DMS 273 (cell line): Measurements from ENCODE around the gene PELI2.
"Not testable (repeated sequence)": the region's sequence is repeated elsewhere in the genome, so short reads cannot be mapped to it uniquely, and the experiment has no call there.

Experiments used
- DNase-seq: peaks from one replicate; lab custom pipeline; 2025; ENCODE audit not compliant: unreplicated experiment; lab: John Stamatoyannopoulos, UW

PELI2 gene

DNA sequence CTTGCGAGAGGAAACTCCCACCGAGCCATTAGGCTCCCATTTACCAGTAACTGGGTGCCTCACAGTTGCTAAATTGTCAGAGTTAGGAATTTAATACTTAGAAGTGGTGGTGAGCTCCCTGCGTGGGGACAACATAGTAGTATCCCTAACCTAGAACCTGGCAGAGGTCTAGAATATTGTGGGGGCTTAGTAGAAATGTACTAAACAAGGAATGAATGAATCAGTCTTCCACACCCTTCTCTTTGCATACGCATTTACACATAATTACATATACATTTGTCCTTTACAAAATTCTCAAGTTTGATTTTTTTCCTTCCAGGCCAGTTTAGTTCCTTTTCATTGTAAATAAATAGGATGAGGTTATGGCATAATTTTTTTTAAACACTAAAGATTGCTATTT lies 24.1 kb downstream of the PELI2 start:
- no peak for DNase-seq

- no peak for DNase-seq
Measured at GRCh38 chr14:56143025-56143424, 24.8 kb downstream of the PELI2 start.

- DNase-seq, result no peak
Measured at GRCh38 chr14:56144176-56144575, 26.0 kb downstream of the PELI2 start.

GRCh38 chr14:56145181-56145769 lies 27.1 kb downstream of the PELI2 start:
- DNase-seq, result peak; percentile 63

- no peak for DNase-seq
Measured at GRCh38 chr14:56145965-56146364, 27.8 kb downstream of the PELI2 start.

DNA sequence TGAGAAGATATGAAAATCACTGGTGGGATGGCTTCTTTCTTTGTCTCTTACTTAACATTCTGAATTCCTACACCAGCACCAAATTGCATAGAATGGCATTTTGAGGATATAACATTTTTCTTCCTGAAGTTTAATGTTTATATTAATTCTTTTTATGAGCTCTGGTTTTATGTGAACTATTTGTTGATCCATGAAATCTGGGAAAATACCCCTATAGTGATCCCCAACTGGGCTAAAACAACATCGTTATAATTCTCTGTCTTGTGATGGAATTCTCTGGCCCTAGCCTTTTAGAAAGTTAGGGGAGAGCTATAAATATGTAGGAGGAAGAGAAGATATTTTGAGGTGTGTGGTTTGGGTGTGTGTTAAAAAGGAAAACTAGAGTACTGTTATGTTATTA lies 29.2 kb downstream of the PELI2 start:
- no peak for DNase-seq

DNA sequence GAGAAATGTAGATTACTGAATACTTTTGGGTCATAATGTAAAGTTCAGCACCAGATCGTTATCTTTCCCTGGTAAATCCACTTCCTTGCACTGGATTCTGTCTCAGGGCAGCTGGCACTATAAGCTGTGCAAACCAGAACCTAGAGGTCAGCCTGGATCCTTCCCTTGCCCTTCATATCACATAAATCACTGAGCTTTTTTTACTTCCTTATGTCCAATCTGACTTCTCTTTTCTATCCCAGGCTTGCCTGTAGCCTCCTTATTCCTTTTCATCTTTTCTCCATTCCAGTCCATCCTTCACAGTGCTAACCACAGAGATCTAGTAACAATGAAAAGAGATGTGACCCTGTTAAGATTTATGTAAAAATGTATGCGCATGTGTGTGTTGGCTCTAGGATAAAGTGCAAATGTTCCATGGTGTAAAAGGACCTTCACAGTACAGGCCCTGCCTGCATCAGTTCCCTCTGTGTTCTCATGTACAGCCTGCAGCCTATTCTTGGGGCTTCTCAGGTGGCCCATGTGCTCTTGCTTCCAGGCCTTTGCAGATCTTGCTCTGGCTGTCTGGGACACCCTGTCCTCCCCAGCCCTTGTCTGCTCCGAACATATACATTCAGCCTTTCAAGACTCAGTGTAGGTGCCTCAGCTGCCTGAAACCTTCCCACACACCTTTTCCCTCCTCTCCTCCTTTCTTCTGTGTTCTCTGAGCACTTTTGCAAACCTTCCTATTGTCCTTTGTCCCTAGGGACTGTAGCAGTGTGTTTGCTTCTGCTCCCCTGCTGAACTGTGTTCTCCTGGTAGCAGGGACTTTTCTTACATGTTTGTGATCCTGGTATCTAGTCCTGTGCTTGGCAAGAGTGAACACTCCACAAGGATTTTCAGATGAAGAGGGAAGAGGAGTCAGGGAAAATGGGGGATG lies 30.0 kb downstream of the PELI2 start:
- no peak for DNase-seq

DNA sequence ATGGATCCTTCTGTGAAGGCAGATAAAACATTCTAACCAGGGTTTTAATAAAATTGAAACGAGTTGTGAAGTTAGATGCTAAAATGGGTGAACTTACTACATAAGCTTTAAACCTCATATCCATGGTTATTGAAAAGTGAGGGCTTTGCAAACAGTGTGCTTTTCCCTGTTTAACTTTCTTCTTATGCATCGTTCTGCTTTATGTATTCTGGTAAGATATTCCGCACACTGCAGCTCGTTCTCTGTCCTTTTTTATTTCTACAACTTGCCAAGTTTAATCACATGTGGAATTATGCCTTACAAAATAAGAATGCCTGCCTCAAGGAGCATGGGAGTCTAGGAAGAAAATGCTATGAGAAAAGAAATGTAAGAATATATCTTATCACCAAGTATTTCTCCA lies 30.9 kb downstream of the PELI2 start:
- DNase-seq, result no peak

DNA sequence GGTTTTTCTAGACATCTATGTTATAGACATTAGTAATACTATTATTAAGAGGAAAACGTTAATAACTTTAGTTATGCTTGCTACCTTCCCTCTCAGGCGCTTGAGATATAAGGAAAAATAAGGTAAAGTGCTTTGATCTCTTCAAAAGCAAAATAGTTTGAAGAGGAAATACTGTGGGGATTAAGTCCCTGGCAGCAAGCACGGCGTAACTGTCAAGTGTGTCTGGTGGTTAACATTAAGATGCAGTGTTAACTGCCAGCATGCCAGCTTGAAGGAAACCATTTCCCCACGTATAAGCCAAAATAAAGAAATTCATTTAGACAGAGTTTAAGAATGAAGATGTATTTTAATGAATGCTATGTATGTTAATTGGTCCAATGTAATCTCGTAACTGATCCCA lies 31.8 kb downstream of the PELI2 start:
- DNase-seq, result no peak

GRCh38 chr14:56150645-56151345 lies 32.6 kb downstream of the PELI2 start:
- DNase-seq, result peak; percentile 53

DNA sequence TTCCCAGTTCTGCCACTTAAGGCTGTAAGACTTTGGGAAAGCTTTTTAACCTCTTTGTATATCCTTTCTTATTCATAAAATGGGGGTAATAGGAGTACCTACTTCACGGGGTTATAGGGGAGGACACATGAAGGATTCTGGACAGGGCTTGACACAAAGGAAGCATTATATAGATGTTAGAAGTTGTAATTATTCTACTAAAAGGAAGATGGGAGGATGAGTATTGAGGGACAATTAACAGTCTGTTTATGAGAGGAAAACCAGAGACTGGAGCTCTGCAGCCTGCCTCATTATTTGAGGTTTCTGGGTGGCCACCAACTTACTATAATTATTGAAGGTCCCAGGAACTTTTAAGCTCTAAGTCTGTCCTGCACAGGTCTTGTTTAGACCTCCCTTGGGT lies 34.0 kb downstream of the PELI2 start:
- DNase-seq, result no peak

DNA sequence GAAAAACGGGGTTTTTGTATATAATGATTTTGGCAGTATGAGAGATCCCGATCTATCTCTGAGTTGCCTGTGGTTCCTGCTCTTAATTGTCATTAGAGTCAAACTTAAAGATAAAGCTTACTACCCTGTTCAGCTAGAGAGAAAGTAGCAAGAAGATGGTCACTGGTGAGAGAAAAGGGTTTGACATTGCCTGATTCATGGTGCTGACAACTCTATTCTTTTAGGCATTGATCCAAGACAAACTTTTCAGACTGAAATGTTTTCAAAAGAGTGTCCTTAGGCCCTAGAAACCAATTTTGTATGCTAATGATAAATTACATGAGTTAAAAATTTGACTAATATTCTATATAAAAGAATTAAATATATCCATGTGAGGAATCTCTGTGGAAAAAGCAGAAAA lies 35.1 kb downstream of the PELI2 start:
- DNase-seq, result no peak

- no peak for DNase-seq
Measured at GRCh38 chr14:56154321-56154720, 36.1 kb downstream of the PELI2 start.

DNA sequence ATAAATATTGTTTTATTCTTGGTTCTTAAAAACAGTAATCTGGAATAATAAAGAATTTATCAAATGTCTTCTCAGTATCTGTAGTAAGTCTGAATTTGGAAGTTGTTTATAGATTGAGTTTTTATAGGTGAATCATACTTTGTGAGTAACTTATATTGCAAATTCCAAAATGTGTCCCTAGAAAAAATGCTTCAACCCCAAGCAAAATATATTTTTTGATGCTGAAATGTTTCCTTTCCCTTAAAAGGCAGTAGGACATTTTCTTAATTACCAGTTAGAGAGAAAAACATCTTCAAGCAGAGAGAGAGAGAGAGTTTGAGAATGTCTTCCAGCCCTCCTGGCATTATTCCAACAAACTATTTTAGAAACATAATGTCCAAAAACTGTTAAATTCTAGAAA lies 37.9 kb downstream of the PELI2 start:
- no peak for DNase-seq

- no peak for DNase-seq
Measured at GRCh38 chr14:56159066-56159465, 40.9 kb downstream of the PELI2 start.

DNA sequence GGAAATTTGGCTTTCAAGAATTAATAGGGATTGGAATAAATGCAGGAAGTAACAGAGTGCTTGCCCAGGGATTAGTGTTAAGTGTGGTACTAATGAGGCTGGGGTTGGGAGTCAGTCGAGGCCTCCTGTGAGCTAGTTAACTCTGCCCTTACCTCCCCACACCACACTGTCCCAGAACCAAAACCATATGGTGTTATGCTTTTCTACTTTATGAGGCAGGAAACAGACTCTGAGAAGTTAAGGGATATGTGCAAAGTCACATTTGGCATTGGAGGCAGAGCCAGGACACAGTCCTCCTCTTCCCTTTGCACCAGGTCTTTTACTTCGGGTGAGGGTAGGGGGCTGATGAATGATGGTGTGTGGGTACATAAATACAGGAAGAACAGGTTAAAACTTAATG lies 41.9 kb downstream of the PELI2 start:
- peak; percentile 93 for DNase-seq

- DNase-seq, result no peak
Measured at GRCh38 chr14:56161658-56162057, 43.4 kb downstream of the PELI2 start.

- DNase-seq, result no peak
Measured at GRCh38 chr14:56162476-56162875, 44.3 kb downstream of the PELI2 start.

DNA sequence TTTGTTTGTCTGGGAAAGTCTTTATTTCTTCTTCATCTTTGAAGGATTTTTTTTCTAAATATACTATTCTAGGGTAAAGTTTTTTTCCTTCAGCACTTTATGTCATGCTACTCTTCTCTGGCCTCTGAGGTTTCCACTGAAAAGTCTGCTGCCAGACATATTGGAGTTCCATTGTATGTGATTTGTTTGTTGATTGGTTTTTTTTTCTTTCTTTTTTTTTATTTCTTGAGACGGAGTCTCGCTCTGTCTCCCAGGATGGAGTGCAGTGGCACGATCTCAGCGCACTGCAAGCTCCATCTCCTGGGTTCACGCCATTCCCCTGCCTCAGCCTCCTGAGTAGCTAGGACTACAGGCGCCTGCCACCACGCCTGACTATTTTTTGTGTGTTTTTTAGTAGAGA lies 48.4 kb downstream of the PELI2 start:
- DNase-seq, result not testable (repeated sequence)

DNA sequence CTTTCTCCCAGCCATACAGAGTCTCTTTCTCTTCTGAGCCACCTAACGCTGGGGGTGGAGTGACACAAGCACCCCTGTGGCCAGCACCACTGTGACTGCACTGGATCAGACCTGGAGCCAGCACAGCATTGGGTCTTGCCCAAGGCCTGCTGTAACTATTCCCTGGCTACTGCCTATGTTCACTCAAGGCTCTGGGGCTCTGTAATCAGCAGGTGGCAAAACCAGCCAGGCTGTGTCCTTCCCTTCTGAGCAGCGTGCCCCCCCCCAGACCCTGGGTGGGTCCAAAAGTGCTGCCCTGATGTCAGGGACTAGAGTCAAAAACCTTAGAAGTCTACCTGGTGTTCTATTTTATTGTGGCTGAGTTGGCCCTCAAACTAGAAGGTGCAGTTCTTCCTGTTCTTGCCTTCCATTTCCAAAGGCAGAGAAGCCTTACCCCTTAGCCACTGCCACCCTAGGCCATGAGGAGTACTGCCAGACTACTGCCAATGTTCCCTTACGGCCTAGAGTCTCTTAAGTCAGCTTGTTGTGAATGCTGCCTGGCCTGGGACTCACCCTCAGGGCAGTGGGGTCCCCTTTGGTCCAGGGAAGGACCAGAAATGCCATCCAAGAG lies 49.9 kb downstream of the PELI2 start:
- no peak for DNase-seq

DNA sequence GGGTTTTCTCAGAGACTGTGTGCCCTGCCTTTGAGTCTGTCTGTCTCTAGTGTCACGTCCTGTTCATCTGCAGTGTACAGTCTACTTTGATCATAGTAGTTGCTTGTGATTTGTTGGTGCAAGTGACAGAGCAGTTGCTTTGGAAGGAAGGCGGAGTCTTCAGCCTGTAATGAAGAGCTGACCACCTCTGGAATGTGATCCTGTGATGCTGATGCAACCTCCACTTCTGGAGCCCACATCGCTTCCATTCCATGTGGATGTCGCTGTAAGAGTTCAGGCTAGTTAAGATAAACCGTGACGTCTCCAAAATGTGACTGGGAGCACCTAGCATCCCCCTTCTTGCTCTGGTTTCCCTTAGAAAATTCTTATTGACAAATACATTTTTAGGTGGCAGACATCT lies 51.8 kb downstream of the PELI2 start:
- no peak for DNase-seq
